Hematopoietic multipotent progenitor cell (in vitro differentiated cells): ENCODE measurements around the gene EPYC. TPM values are rescaled to one million over a fixed set of nuclear protein-coding genes. Genes with fewer than 3 reads are reported as not detected.

Source experiments
- DNase-seq, 3 donors: peaks; one replicate each; pipeline ENCODE4 v3.0.0-alpha.2; 2011 to 2015; ENCODE audit warnings: low read depth in 2 of 3, low spot score in 2 of 3
- total RNA-seq: library from RNA; depleted of rRNA; stranded (reverse); fragments of >200 nt; gene quantifications from one replicate; pipeline ENCODE4 v1.2.3, GENCODE V29; 2012

EPYC gene
- total RNA-seq, 1 donor, result not detected

DNA sequence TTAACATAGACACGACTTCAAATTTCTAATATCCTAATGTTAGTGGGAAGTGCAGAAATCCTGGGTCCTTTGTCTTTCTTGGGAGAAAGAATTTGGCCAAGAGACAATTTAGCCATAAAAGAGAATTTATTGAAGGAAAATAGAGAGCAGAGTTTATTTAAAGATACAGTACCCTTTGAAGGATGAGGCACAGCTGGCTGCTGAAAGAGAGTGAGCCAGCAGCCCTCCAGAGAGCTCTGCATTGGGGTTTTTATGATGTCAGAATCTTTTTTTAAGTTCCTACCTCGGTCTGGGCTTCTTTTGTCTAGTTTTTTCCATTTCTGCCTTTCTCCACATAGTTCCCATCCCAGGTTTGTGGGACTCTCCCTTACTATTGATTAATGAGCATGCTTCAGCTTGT lies 87.3 kb downstream of the EPYC start:
- no peak for DNase-seq

DNA sequence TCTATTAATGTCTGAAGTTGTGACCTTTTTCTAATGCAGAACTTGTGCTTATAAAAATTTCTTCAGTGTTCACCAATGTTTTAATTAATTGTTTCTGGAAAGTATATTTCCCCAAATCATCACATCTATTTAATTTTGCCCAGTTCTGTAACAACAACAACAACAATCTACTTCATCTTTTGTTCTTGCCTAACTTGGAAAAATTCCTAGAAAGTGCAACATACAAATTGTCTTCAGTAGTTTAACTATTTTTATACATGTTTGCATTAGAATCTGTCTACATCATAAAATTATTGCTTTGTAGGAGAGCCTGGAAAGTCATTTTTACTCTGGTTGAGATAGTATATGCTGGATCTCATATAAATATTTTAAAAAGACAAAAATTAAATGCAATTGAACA lies 88.3 kb downstream of the EPYC start:
- DNase-seq, result no peak

DNA sequence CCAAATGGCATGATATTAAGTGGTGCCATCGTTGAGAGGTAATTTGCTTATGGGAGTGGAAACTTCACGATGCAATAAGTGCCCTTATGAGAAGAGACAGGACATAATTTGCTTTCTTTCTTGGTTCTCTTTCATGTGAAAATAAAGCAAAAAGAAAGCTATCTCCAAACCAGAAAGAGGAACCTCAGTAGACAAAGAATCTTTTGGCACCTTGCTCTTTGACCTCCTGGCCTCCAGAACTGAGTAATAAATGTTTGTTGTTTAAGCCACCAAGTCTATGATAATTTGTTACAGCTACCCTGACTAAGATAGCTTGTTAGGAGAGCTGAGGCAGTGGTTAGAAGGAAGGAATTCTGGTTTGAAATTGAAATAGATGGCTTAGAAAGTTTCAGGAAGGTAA lies 89.4 kb downstream of the EPYC start:
- DNase-seq, result no peak

Other genes with a start within 250 kb of the EPYC start
- not detected for gene CCER1, start 49.8 kb downstream of the EPYC start, total RNA-seq
- not detected for gene KERA, start 53.1 kb upstream of the EPYC start, total RNA-seq
- 0.27 TPM for gene LUM, start 106.5 kb upstream of the EPYC start, total RNA-seq
- gene DCN, start 177.8 kb upstream of the EPYC start, total RNA-seq, result not detected